K562 (cell line): ENCODE data around the gene CYP2A6.

Experiments used
- CTCF ChIP-seq, 3 experiments: IDR thresholded peaks in 2 of 3; conservative IDR thresholded peaks in 1 of 3; 2 replicates each; pipeline ENCODE4 v1.5.1; 2011 to 2012; ENCODE audit warnings: low read length in 3 of 3, mild to moderate bottlenecking in 3 of 3, control low read depth in 2 of 3, improper control_type of control experiment in 1 of 3, inconsistent platforms in 1 of 3, low read depth in 1 of 3, mixed read lengths in 1 of 3, moderate library complexity in 1 of 3; ENCODE audit not compliant: insufficient read depth in 2 of 3
- KLF16 ChIP-seq: IDR thresholded peaks from 2 replicates; pipeline ENCODE4 v1.6.1; 2016; ENCODE audit warnings: antibody characterized with exemption
- PCBP1 ChIP-seq: fragments of 200-400 bp; formaldehyde crosslinking; IDR thresholded peaks from 2 replicates; pipeline ENCODE4 v1.6.1; 2018; ENCODE audit warnings: mild to moderate bottlenecking, low read depth, low read length; ENCODE audit not compliant: poor library complexity, severe bottlenecking

GRCh38 chr19:40822161-40822560 lies 28.1 kb downstream of the CYP2A6 start:
- no peak for TF ChIP-seq CTCF (IDR thresholded peaks at IDR 0.05 in 2 of 3, conservative IDR thresholded peaks at IDR 0.05 in 1 of 3; ENCODE audit: insufficient read depth in 2 of 3, low read depth in 1 of 3, low read length in 3 of 3)
- no peak for TF ChIP-seq KLF16
- TF ChIP-seq PCBP1, result no peak
